GM23338 (cell line): ENCODE results near the gene COL6A3. TPM values are rescaled to one million over a fixed set of nuclear protein-coding genes. Genes with fewer than 3 reads are reported as not detected.

Experiments
- ATAC-seq: fragments of 200-7000 bp; cut with Tn5 transposase; 3 replicates; pipeline ENCODE4 v1.9.1; 2020
- DNase-seq: peaks from one replicate; pipeline ENCODE4 v3.0.0-alpha.2; 2015; ENCODE audit warnings: low spot score
- H2AFZ ChIP-seq: fragments of 200-600 bp; sonication (generic); 2 replicates; pipeline ENCODE4 v1.8.0; 2016; ENCODE audit warnings: antibody characterized with exemption, mild to moderate bottlenecking, moderate library complexity
- H3F3A ChIP-seq: fragments of 200-600 bp; sonication (generic); replicated peaks from 2 replicates; pipeline ENCODE4 v1.8.0; 2017; ENCODE audit warnings: antibody characterized with exemption, mixed run types, low read depth
- H3K27ac ChIP-seq: fragments of 200-600 bp; sonication (generic); 2 replicates; pipeline ENCODE4 v1.6.1; 2016; ENCODE audit warnings: low read depth
- H3K27me3 ChIP-seq: fragments of 200-600 bp; sonication (generic); 2 replicates; pipeline ENCODE4 v1.8.0; 2016; ENCODE audit warnings: mild to moderate bottlenecking, mixed run types, moderate library complexity; ENCODE audit not compliant: insufficient read depth
- H3K36me3 ChIP-seq: fragments of 200-600 bp; sonication (generic); 2 replicates; pipeline ENCODE4 v1.8.0; 2016; ENCODE audit warnings: mild to moderate bottlenecking; ENCODE audit not compliant: insufficient read depth
- H3K4me1 ChIP-seq: fragments of 200-600 bp; sonication (generic); 2 replicates; pipeline ENCODE4 v1.8.0; 2016; ENCODE audit warnings: mild to moderate bottlenecking, moderate library complexity; ENCODE audit not compliant: insufficient read depth
- H3K4me2 ChIP-seq: fragments of 200-600 bp; sonication (generic); 2 replicates; pipeline ENCODE4 v1.7.1; 2017; ENCODE audit warnings: mixed run types
- H3K4me3 ChIP-seq: fragments of 200-600 bp; sonication (generic); 2 replicates; pipeline ENCODE4 v1.6.1; 2016; ENCODE audit warnings: mixed run types
- H3K79me2 ChIP-seq: fragments of 200-600 bp; sonication (generic); replicated peaks from 2 replicates; pipeline ENCODE4 v1.8.0; 2017; ENCODE audit warnings: mild to moderate bottlenecking; ENCODE audit not compliant: insufficient read depth
- H3K9me2 ChIP-seq: fragments of 200-600 bp; sonication (generic); 2 replicates; pipeline ENCODE4 v1.8.0; 2017; ENCODE audit not compliant: insufficient read depth
- H4K20me1 ChIP-seq: fragments of 200-600 bp; sonication (generic); replicated peaks from 2 replicates; pipeline ENCODE4 v1.8.0; 2017; ENCODE audit warnings: mild to moderate bottlenecking; ENCODE audit not compliant: insufficient read depth
- H3K27ac Mint-ChIP-seq: 2 replicates; pipeline ENCODE4 v1.8.0; 2020; ENCODE audit warnings: inconsistent platforms, mild to moderate bottlenecking, moderate library complexity, mixed read lengths
- H3K27me3 Mint-ChIP-seq: 3 replicates; pipeline ENCODE4 v1.8.0; 2022; ENCODE audit warnings: low read depth, mild to moderate bottlenecking, moderate library complexity, mixed read lengths, inconsistent platforms; ENCODE audit not compliant: insufficient read depth, poor library complexity
- H3K36me3 Mint-ChIP-seq: 3 replicates; pipeline ENCODE4 v1.8.0; 2021; ENCODE audit warnings: low read depth, mild to moderate bottlenecking, inconsistent platforms, moderate library complexity, mixed read lengths
- H3K4me1 Mint-ChIP-seq: 3 replicates; pipeline ENCODE4 v1.8.0; 2020; ENCODE audit warnings: mild to moderate bottlenecking, inconsistent platforms, mixed read lengths
- H3K4me3 Mint-ChIP-seq: 3 replicates; pipeline ENCODE4 v1.8.0; 2021; ENCODE audit warnings: moderate library complexity, mild to moderate bottlenecking, inconsistent platforms, mixed read lengths
- H3K9me3 Mint-ChIP-seq: 3 replicates; pipeline ENCODE4 v1.8.0; 2020; ENCODE audit warnings: moderate library complexity, mild to moderate bottlenecking, inconsistent platforms, mixed read lengths
- CREB1 ChIP-seq: fragments of 250-450 bp; sonication (Bioruptor Pico); IDR thresholded peaks from 2 replicates; pipeline ENCODE4 v1.5.0; 2020; ENCODE audit warnings: low read depth, mild to moderate bottlenecking, moderate library complexity
- EZH2 ChIP-seq: fragments of 200-600 bp; sonication (generic); IDR thresholded peaks from one replicate; pipeline ENCODE4 v1.8.0; 2017; ENCODE audit warnings: antibody characterized with exemption, mild to moderate bottlenecking, low read depth; ENCODE audit not compliant: unreplicated experiment
- EZH2phosphoT487 ChIP-seq: fragments of 200-600 bp; sonication (generic); IDR thresholded peaks from one replicate; pipeline ENCODE4 v1.8.1; 2018; ENCODE audit warnings: antibody characterized with exemption; ENCODE audit not compliant: unreplicated experiment
- NANOG ChIP-seq: IDR thresholded peaks from 2 replicates; pipeline ENCODE4 v1.6.1; 2016; ENCODE audit warnings: antibody characterized with exemption, borderline replicate concordance
- POLR2AphosphoS5 ChIP-seq: IDR thresholded peaks from 2 replicates; pipeline ENCODE4 v1.6.1; 2016; ENCODE audit warnings: antibody characterized with exemption, low read depth
- STAT1 ChIP-seq: IDR thresholded peaks from one replicate; pipeline ENCODE4 v1.6.1; 2016; ENCODE audit warnings: antibody characterized with exemption; ENCODE audit not compliant: unreplicated experiment
- ZNF114 ChIP-seq: fragments of 250-450 bp; sonication (Bioruptor Pico); IDR thresholded peaks from 2 replicates; pipeline ENCODE4 v1.5.0; 2020; ENCODE audit warnings: mild to moderate bottlenecking, moderate library complexity
- ZNF331 ChIP-seq: fragments of 250-450 bp; sonication (Bioruptor Pico); IDR thresholded peaks from 2 replicates; pipeline ENCODE4 v1.5.0; 2020; ENCODE audit warnings: low read depth, mild to moderate bottlenecking, moderate library complexity
- polyA plus RNA-seq: library from polyadenylated mRNA; unstranded; fragments of >200 nt; fragmentation: Nextera tagmentation; extraction: Ambion mirVana; gene quantifications from 2 replicates; pipeline ENCODE4 v1.2.1, GENCODE V29; 2016
- total RNA-seq: library from RNA; depleted of rRNA; stranded (reverse); fragments of >200 nt; shearing (Covaris generic); gene quantifications from 2 replicates; pipeline ENCODE4 v1.2.3, GENCODE V29; 2014
- TF ChIP-seq, protein P1 (sequence below): IDR thresholded peaks from 2 replicates; pipeline ENCODE4 v1.6.1; 2016; ENCODE audit warnings: antibody characterized with exemption
- TF ChIP-seq, protein P2 (sequence below): fragments of 250-450 bp; sonication (Bioruptor Pico); IDR thresholded peaks from 2 replicates; pipeline ENCODE4 v1.5.0; 2020; ENCODE audit warnings: mild to moderate bottlenecking, moderate library complexity
- TF ChIP-seq, protein P3 (sequence below), 2 experiments: fragments of 200-600 bp in 1 of 2; sonication (generic) in 1 of 2; conservative IDR thresholded peaks; 2 replicates each; pipeline versions ENCODE4 v1.5.1 to v1.6.1; 2016 to 2017; ENCODE audit warnings: antibody characterized with exemption in 2 of 2, low read depth in 2 of 2, mild to moderate bottlenecking in 2 of 2, moderate library complexity in 1 of 2

COL6A3 gene
- total and polyA plus RNA-seq, 2 experiments from 2014 or later = 1.2 to 7.3 TPM

DNA sequence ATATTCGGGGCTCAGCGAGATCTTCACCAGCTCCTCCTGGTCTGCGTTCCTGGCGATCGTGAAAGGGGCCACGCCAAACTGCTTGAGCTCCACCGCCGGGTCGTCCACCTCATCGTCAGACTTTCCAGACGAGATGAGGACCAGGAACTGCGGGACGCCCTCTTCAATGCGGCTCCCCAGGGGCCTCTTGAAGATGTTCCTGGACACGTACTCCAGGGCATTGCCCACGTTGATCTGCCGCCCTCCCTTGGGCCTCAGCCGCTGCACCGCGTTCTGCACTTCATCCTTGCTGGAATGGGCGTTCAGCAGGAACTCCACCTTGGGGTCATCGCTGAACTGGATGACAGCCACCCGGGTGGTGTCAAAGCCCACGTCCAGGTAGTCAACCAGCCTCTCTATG lies 42.1 kb downstream of the COL6A3 start (continued):
- TF ChIP-seq, protein P1, sequence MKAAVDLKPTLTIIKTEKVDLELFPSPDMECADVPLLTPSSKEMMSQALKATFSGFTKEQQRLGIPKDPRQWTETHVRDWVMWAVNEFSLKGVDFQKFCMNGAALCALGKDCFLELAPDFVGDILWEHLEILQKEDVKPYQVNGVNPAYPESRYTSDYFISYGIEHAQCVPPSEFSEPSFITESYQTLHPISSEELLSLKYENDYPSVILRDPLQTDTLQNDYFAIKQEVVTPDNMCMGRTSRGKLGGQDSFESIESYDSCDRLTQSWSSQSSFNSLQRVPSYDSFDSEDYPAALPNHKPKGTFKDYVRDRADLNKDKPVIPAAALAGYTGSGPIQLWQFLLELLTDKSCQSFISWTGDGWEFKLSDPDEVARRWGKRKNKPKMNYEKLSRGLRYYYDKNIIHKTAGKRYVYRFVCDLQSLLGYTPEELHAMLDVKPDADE = no peak
- TF ChIP-seq ZNF331 (CRISPR knock-in tag) (no peak), NANOG (no peak), ZNF114 (no peak), CREB1 (no peak), POLR2AphosphoS5 (no peak)
- TF ChIP-seq, protein P2, sequence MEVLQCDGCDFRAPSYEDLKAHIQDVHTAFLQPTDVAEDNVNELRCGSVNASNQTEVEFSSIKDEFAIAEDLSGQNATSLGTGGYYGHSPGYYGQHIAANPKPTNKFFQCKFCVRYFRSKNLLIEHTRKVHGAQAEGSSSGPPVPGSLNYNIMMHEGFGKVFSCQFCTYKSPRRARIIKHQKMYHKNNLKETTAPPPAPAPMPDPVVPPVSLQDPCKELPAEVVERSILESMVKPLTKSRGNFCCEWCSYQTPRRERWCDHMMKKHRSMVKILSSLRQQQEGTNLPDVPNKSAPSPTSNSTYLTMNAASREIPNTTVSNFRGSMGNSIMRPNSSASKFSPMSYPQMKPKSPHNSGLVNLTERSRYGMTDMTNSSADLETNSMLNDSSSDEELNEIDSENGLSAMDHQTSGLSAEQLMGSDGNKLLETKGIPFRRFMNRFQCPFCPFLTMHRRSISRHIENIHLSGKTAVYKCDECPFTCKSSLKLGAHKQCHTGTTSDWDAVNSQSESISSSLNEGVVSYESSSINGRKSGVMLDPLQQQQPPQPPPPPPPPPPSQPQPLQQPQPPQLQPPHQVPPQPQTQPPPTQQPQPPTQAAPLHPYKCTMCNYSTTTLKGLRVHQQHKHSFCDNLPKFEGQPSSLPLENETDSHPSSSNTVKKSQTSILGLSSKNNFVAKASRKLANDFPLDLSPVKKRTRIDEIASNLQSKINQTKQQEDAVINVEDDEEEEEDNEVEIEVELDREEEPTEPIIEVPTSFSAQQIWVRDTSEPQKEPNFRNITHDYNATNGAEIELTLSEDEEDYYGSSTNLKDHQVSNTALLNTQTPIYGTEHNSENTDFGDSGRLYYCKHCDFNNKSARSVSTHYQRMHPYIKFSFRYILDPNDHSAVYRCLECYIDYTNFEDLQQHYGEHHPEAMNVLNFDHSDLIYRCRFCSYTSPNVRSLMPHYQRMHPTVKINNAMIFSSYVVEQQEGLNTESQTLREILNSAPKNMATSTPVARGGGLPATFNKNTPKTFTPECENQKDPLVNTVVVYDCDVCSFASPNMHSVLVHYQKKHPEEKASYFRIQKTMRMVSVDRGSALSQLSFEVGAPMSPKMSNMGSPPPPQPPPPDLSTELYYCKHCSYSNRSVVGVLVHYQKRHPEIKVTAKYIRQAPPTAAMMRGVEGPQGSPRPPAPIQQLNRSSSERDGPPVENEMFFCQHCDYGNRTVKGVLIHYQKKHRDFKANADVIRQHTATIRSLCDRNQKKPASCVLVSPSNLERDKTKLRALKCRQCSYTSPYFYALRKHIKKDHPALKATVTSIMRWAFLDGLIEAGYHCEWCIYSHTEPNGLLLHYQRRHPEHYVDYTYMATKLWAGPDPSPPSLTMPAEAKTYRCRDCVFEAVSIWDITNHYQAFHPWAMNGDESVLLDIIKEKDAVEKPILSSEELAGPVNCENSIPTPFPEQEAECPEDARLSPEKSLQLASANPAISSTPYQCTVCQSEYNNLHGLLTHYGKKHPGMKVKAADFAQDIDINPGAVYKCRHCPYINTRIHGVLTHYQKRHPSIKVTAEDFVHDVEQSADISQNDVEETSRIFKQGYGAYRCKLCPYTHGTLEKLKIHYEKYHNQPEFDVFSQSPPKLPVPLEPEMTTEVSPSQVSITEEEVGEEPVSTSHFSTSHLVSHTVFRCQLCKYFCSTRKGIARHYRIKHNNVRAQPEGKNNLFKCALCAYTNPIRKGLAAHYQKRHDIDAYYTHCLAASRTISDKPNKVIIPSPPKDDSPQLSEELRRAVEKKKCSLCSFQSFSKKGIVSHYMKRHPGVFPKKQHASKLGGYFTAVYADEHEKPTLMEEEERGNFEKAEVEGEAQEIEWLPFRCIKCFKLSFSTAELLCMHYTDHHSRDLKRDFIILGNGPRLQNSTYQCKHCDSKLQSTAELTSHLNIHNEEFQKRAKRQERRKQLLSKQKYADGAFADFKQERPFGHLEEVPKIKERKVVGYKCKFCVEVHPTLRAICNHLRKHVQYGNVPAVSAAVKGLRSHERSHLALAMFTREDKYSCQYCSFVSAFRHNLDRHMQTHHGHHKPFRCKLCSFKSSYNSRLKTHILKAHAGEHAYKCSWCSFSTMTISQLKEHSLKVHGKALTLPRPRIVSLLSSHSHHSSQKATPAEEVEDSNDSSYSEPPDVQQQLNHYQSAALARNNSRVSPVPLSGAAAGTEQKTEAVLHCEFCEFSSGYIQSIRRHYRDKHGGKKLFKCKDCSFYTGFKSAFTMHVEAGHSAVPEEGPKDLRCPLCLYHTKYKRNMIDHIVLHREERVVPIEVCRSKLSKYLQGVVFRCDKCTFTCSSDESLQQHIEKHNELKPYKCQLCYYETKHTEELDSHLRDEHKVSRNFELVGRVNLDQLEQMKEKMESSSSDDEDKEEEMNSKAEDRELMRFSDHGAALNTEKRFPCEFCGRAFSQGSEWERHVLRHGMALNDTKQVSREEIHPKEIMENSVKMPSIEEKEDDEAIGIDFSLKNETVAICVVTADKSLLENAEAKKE (CRISPR knock-in tag) = no peak

DNA sequence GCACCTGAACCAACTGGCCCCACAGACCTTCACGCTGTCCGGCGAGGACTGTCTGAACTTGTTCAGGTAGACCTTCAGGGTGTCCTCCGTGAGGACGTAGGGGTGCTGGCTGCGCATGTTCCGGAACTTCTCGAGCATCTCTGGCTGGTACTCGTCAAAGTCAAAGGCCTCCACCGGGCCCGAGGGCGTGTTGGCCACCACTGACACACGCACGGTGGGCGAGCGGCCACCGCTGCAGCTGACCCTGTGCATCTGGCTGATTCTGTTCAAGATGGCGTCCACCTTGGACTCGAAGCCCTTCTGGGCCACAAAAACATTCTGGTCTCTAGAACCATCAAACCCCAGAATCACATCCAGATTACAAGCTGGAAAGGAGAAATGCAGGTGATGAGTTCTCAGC lies 48.3 kb downstream of the COL6A3 start:
- Mint-ChIP-seq H3K27ac (no peak overlapping the region), H3K4me3 (no peak overlapping the region), H3K36me3 (no peaks in the 10 kb centered on the region; the same call in 2 of the 3 replicates), H3K4me1 (no peaks in the 10 kb centered on the region), H3K27me3 (peaks cover 10% of the 10 kb centered on the region), H3K9me3 (no peaks in the 10 kb centered on the region; the same call in 2 of the 3 replicates)
- H2AFZ ChIP-seq = no peak overlapping the region
- H3K27me3 ChIP-seq = no peaks in the 10 kb centered on the region
- H4K20me1 ChIP-seq = no peaks in the 10 kb centered on the region
- no peak overlapping the region for H3K4me2 ChIP-seq
- H3K9me2 ChIP-seq = peaks cover 9% of the 10 kb centered on the region; the same call in 1 of the 2 replicates
- no peak overlapping the region for H3K4me3 ChIP-seq
- no peak overlapping the region for H3K27ac ChIP-seq
- DNase-seq (no peak), ATAC-seq (no peak)
- H3K36me3 ChIP-seq = no peaks in the 10 kb centered on the region
- H3F3A ChIP-seq = no peaks in the 10 kb centered on the region
- H3K4me1 ChIP-seq = no peaks in the 10 kb centered on the region
- H3K79me2 ChIP-seq = no peaks in the 10 kb centered on the region
- TF ChIP-seq, protein P3, sequence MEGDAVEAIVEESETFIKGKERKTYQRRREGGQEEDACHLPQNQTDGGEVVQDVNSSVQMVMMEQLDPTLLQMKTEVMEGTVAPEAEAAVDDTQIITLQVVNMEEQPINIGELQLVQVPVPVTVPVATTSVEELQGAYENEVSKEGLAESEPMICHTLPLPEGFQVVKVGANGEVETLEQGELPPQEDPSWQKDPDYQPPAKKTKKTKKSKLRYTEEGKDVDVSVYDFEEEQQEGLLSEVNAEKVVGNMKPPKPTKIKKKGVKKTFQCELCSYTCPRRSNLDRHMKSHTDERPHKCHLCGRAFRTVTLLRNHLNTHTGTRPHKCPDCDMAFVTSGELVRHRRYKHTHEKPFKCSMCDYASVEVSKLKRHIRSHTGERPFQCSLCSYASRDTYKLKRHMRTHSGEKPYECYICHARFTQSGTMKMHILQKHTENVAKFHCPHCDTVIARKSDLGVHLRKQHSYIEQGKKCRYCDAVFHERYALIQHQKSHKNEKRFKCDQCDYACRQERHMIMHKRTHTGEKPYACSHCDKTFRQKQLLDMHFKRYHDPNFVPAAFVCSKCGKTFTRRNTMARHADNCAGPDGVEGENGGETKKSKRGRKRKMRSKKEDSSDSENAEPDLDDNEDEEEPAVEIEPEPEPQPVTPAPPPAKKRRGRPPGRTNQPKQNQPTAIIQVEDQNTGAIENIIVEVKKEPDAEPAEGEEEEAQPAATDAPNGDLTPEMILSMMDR (conservative IDR thresholded peaks at IDR 0.05; ENCODE audit: low read depth in 2 of 2) = no peak
- TF ChIP-seq EZH2phosphoT487 = no peak
- TF ChIP-seq ZNF114 = no peak
- no peak for TF ChIP-seq EZH2
- TF ChIP-seq, protein P1 = no peak
- no peak for TF ChIP-seq STAT1
- TF ChIP-seq ZNF331 (CRISPR knock-in tag) = no peak
- no peak for TF ChIP-seq NANOG
